Amniotic epithelial cell (primary cell): ENCODE results near the gene CCNY.
"Not testable (repeated sequence)": the region's sequence is repeated elsewhere in the genome, so short reads cannot be mapped to it uniquely, and the experiment has no call there.

Experiments used
- DNase-seq: peaks from one replicate; pipeline ENCODE4 v3.0.0-alpha.2; 2010; ENCODE audit warnings: low read depth

Gene CCNY

DNA sequence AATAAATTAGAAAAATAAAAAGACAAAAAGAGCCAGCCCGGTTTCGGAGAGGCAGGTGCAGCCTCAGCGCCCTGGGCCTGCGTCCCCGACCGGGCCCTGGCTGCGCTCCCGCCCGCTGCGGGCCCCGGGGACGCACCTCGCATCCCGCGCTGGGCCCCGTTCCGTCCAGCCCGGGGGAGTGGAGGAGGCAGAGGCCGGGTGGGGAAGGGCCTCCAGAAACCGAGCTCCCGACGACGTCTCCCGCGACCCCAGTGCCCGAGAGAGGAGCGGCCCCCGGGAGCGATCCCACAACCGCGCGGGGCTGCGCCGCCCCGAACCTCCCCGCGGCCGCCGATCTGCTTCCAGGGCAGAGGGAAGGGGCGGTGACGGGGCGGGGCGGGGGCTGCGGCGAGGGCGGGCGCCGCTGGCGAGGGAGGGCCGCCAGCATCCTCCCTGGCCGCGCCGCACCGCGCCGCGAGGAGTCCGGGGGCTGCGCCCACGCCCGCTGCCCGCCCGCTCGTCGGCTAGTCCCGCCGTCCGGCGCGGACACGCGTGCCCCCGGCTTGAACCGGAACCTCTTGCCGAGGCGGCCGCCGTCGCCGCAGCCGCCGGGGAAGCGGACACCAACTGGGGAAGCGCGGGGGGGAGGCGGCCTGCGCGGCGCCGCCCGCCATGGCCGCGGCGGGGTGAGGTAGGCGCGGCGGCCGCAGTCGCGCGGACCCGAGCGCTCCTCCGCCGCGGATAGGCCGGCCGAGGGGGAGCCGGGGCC is at the start of gene CCNY:
Gene CCNY (plus strand): TSS at position 426 of the 748 bp plus-strand sequence. CDS start 545 bp downstream, outside the sequence.
- DNase-seq: peak; percentile 66

DNA sequence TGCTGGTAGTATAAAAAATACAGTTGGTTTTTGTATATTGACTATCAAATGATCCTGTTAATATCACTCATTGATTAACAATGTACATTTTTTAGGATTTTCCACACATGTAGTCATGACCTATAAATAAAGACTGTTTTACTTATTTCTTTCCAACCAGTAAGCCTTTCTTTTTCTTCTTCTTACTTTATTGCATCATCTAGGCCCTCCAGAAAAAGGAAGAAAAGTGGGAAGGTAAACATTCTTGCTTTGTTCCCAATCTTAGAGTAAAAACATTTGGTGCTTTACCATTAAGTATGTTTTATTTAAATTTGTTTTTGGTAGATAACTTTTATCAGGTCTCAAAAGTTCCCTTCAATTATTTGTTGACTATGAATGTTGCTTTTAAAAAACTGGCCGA is 47.1 kb upstream of the CCNY start:
- DNase-seq: no peak

DNA sequence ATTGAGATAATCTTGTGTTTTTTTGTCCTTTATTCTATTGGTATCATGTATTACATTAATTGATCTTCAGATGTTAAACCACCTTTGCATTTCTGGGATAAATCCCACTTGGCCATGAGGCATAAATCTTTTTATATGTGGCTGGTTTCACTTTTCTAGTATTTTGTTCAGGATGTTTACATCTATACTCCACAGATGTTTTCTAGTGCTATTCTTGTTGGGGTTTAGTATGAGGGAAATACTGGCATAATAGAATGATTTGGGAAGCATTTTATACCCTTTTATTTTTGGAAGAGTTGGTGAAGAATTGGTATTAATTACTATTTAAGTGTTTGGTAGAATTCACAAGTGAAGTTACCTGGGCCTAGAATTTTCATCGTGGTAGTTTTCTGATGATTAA is 41.8 kb upstream of the CCNY start:
- DNase-seq: no peak

DNA sequence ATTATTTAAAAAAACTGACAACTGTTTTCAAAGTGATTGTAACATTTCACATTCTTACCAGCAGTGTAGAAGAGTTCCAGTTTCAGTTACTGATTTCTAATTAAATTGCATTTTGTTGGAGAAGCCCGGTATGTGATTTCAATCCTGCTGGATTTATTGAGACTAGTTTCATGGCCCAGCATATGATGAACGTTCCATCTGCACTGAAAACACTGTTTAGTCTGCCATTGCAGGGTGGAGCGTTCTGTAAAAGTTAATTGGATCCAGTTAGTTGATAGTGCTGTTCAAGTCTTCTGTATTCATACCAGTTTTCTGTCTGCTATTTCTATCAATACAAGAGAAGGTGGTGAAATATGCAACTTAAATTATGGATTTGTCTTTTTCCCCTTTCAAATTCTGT is 37.3 kb upstream of the CCNY start:
- DNase-seq: no peak

DNA sequence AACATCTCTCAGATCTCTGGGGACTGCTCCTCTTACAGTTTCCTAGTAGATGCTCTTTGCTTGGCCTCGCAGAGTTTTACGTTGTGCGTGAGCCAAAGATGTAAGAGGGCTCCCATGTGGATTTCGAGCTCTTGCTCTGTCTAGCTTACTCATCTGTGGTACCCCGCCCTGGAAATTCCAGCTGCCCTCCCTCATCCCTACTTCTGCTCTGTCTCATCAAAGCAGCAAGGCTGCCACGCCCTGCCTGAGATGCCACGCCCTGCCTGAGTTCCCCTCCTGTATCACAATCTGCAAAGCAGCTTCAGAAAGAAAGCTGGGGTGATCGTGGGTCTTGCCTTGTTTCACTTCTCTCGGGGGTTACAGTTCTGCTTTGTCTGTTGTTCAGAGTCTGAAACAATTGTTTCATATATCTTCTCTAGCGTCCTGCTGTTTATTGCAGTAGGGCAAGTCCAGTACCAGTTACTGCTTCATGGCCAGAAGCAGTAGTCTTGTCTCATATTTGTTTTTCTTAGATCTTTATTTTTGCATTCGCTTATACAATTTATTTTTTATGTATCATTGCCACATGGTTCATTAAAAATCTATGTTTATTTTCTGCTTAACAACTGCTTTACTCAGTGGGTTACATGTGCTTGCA is 36.1 kb upstream of the CCNY start:
- peak; percentile 73 for DNase-seq

DNA sequence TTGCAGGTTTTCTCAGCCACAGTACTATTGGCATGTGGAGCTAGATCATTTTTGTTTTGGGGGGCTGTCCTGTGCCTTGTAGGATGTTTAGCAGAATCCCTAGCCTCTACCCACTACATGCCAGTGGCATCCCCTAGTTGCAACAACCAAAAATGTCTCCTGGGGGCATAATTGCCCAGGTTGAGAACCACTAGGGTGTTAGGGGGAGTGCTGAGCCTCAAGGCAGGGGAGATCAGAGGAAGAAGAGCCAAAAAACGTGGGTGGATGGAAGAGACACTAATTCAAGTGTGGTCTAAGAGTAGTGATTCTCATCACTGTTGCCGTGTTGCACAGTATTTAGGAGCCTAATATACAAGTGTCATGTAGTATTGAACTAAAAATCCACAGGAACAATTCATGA is 31.7 kb upstream of the CCNY start:
- no peak for DNase-seq

DNA sequence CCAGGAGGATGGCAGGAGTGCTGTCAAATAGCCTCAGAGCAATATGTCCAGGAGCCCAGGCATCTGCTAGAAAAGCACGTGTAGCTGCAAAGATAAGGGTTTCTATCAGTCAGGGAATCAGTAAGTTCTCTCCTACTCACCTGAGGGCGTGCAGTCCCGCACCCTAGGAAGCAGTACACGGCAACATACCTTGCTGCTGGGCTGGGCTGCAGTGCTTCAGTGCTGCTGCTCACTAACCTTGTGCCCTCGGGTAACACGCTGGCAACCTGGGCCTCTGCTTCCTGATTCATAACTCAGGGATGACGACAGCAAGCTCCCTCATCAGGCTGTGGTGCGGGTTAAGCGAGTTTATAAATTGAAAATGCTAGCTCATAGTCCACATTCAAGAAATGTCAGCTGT is 29.5 kb upstream of the CCNY start:
- DNase-seq: peak; percentile 47

DNA sequence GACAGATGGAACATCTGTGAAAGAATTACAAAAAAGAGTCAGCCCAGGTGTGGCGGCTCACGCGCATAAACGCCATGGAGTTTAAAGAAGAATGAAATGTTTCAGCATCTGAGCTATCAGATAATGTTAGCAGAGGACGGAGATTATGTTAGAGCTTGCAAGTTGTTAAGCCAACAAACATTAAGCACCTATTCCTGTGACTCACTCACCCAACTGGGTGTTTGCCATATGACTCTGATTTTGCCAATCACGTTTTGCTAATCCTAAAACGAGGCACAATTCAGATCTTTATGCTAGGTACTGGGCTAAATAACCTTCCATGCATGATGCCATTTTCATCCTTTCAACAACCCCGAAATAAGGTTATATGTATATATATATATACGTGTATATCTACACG is 29.0 kb upstream of the CCNY start:
- DNase-seq: peak; percentile 32

DNA sequence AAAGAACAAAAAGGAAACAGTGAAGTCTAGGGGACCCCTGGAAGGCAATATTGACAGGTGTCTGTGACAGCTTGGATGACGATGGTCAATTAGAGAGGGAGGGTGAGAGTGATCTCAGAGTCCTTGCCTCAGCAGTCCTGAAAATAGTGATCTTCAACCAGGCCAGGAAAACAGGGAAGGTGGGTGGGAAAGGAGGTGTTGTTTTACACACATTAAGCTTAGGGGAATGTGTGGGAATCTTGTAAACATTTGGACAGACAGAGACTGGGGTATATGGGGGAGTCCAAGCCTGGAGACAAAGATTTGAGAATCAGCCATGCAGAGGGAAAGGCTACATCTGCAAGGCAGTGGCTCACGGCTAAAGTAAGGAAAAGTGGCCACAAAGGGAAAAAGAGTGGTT is 27.5 kb upstream of the CCNY start:
- no peak for DNase-seq

DNA sequence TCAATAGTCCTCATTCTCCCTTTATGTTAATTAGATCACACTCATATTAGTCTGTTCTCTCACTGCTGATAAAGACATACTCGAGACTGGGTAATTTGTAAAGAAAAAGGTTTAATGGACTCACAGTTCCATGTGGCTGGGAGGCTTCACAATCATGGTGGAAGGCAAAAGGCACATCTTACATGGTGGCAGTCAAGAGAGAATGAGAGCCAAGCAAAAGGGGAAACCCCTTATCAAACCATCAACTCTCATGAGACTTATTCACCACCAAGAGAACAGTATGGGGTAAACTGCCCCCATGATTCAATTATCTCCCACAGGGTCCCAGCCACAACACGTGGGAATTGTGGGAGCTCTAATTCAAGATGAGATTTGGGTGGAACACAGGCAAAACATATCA is 22.2 kb upstream of the CCNY start:
- not testable (repeated sequence) for DNase-seq

DNA sequence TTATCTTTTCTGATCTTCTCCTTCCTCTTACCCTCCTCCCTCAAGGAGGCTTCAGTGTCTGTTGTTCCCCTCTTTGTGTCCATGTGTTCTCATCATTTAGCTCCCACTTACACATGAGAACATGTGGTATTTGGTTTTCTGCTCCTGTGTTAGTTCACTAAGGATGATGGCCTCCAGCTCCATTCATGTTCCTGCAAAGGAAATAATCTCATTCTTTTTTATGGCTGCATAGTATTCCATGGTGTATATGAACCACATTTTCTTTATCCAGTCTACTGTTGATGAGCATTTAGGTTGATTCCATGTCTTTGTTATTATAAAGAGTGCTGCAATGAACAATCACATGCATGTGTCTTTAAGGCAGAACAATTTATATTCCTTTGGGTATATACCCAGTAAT is 21.1 kb upstream of the CCNY start:
- DNase-seq: not testable (repeated sequence)

DNA sequence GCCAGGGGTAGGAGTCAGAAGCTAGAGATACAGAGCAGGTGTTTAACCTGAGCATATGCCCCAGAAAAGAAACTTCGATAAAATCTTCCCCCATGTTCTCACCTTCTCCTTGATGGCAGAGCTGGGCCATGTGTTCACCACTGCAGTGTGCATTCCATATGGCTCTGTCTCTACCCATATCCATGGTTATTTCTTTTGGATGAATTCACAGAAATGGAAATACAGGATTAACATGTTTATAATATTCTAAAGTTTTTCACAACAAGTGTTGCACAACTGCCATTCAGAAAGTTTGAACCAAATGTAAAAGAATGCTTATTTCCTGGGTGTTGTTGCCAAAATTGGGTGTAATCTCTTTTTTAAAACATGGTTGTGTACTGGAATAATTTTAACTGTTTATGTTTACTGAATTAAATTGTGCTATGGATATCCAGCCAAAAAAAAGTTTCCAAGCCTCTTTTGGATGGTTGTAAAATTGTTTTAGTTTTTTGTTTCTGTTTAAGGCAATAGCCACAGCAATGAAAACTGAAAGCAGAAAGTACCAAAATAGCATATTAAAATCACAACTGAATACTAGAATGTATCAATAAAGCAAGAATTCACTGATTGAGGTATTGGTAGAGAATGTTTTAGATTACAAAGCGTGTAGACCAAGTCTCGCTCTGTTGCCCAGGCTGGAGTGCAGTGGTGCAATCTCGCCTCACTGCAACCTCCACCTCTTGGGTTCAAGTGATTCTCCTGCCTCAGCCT is 19.9 kb upstream of the CCNY start:
- DNase-seq: no peak

DNA sequence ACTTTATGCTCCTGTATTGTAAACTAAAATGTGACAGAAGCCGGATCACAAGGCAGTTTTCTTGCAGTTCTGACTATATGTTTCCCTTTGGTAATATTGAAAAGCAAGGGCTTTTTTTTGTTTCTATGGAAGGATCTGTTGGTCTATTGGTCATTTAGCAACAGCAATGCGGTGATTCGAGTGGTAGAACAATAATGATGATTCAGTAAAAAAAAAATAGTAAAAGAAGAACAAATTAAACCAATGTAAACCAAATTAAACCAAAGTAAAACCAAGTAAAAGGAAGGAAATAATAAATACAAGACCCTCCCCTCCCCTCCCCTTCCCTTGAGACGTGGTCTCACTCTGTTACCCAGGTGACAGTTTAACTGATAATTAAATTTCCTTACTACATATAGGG is 17.8 kb upstream of the CCNY start:
- DNase-seq: no peak

DNA sequence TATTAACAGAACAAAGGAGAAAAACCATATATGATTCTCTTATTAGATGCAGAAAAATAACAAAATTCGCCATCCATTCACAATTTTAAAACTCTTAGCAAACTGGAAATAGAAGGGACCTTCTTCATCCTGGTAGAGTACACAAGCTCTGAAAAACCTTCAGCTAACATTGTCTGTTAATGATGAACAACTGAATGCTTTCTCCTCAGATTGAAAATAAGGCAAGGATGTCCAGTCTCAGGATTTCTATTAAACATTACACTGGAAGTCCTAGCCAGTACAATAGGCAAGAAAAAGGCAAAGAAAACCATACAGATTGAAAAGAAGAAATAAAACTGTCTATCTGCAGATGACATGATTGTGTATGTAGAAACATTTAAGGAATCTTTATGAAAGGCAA is 16.0 kb upstream of the CCNY start:
- DNase-seq: no peak

DNA sequence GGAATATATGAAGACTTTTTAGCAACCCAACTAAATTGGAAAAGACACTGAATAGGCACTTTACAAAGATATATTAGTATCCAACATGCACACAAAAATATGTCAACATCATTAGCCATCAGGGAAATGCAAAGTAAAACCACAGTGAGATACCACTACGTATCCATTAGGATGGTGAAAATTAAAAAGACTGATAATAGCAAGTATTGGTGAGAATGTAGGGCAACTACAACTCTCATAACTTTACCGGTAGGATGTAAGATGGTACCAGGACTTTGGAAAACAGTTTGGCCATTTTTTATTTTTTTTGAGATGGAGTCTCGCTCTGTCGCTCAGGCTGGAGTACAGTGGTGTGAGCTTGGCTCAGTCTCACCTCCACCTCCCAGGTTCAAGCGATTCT is 13.7 kb upstream of the CCNY start:
- DNase-seq: no peak

DNA sequence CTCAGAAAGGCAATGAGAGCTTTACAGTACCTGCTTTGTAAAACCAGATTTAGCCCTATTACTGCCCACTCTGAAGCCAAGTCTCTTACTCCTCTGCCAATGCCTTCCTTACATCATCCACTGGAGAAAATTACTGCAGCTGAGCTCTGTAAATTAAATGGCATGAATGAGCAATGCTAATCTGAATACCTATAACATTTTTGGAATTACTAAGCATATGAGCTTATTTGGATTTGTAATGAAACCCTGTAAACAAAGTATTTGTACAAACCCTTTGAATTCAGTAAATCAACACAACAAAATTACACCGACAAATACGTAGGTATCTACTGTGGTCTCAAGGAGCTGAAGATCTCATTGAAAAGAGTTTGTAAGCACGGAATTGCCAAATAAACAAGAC is 12.1 kb upstream of the CCNY start:
- DNase-seq: peak; percentile 61

DNA sequence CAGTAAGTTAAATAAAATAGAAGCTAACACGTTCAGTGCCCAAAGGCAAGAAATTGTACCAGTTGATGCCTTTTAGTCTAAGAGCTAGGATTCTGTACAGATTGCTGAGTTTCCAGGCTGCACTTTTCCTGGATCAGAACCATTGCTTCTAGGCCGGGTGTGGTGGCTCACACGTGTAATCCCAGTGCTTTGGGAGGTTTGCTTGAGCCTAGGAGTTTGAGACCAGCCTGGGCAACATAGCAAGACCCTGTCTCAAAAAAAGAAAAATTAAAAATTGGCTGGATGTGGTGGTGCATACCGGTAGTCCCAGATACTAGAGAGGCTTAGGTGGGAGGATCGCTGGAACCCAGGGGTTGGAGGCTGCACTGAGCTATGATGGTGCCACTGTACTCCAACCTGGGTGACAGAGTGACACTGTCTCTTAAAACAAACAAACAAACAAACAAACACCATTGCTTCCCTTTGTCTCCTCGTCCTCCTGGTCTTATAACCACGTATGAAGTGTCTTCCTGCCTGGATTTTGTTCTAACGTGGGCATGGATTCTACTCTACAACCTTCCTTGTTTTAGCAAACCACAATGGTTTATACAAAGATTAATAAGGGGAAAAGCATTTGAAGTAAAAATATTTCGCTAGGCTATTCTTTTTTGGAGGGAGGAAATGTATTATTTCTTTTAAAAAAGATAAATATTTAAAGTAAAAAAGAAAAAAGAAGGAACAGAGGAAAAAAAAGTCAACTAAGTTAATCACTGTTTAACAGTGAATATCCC is 9.7 kb upstream of the CCNY start:
- no peak for DNase-seq

DNA sequence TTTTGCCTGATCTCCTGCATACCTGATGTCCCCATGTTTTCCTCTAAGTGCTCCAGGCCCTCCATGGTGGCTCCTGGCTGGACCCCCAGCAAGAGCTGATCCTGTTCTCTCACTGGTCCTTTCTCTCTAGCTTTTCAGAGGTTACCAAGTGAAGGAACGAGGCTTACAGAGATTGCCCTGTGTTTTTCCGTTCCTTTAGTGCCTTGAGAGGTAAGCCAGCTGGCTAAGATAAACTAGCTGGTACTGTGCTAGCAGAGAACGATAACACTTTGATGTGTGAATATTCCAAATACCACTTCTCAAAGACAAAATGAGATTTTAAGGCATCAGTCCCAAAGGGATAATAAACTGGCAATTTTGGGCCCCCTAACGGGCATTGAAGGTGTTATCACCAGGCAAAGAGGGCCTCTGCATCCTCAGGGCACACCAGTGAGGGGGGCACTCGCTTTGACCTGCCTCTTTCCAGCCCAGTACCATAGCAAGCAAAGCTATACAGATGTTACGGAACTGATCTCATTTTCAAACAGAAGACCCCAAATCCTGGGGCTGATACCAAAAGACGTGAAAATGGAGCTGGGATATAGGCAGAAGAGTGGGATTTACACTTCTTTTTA is 8.4 kb upstream of the CCNY start:
- no peak for DNase-seq

DNA sequence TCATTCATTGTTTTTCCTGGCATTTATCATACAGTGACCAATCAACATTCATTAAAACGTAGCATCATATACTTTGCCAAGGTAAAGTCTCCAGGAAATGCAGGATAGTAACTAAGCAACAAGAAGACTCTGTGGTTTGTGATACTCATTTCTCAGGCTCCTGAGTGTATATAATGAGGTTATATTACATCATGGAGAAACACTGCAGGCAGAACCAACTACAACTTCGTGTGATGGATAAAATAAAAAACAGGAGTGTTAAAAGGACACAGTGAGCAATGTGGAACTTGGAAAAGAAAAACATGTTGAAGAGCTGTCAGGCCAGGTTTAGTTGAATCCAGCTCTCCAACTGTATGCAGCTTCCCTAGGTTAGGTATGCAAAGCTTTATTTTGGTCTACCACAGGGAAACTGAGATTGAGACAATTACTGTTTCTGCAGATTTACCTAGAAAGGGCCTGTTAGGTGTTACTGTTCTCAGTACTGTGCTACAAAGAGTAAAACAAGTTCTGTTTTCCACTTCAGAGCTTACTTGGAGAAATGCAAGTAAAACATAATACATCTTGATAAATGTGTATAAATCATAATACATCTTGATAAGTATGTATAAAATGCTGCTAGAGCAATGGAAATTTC is 7.8 kb upstream of the CCNY start:
- DNase-seq: peak; percentile 94

DNA sequence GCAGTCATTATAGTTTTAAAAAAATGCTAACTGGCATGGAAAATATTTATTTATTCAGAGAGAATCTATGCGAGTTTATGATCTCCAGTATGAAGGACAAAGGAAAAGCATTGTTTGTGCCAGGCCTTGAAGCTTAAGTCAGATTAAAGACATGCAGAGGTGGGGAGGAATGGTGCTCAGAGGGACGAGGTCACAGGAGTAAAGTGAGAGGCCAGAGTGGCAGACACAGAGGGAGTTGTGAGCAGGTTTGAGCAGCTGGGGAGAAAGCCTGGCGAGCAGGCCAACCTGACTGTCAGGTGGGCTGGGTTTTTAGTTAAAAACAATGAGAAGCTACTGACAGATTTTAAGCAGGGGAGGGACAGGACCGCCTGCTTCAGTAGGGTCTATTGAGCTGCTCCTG is 6.8 kb upstream of the CCNY start:
- DNase-seq: no peak

DNA sequence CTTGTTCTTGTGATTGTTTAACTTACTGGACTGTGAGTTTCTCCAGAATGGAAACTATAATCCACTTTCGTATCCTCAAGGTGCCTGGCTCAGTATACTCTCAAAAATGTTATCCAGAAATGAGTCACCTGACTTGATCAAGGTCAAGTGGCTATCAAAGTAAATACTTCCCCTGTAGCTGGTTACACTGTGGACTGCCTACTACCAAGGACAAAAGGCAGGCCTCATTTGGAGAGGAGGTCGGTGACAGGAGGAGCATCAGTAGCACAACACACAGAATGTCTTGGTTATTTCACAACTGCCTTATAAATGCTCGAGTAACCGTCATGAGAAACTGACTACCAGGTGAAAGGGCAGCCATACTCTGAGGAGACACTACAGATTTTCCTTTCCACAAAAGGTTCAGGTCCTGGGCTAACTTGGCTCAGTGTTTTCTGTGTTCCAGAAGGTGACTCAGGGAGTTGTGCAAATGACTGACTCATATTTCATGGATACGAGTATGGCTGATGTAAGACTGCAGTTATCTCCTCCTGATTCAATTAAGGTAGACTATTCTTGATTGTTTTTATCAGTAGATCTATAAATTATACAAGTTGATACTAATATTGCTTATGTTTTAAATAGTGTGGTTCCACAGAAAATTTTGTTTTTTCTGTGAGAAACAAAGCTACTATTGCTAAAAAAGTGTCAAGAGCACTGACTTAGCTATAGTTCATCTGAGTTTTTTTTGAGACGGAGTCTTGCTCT is 4.2 kb upstream of the CCNY start:
- peak; percentile 96 for DNase-seq
